GM13977 (cell line): ENCODE measurements around the gene HNRNPA1L2.
"Not testable (repeated sequence)": the region's sequence is repeated elsewhere in the genome, so short reads cannot be mapped to it uniquely, and the experiment has no call there.

ENCODE experiments used
- DNase-seq: peaks from one replicate; pipeline ENCODE4 v3.0.0; 2012; ENCODE audit warnings: low spot score
- CTCF ChIP-seq: IDR thresholded peaks from 2 replicates; pipeline ENCODE4 v1.5.1; 2012; ENCODE audit warnings: mild to moderate bottlenecking, control low read depth; ENCODE audit not compliant: insufficient read depth; ENCODE audit errors: extremely low read depth, missing control alignments
- in situ Hi-C: fragments of 300-500 bp; cut with MboI; formaldehyde crosslinking; loops from one replicate; pipeline ENCODE4 v1.12.0; 2022; ENCODE audit warnings: low sequenced_read_pairs, low pct_unique_long_range_greater_than_20kb, mixed read lengths, inconsistent platforms; ENCODE audit not compliant: unreplicated experiment

The HNRNPA1L2 gene

GRCh38 chr13:52608184-52608583 lies 34.0 kb upstream of the HNRNPA1L2 start:
- DNase-seq, in situ Hi-C loops: not testable (repeated sequence)

- DNase-seq, result peak; percentile 35
- TF ChIP-seq CTCF, result peak; percentile 57
- in situ Hi-C loops, result not testable (repeated sequence)
Measured at GRCh38 chr13:52609013-52609606, 33.1 kb upstream of the HNRNPA1L2 start.

- in situ Hi-C loops, result not testable (repeated sequence)
Measured at GRCh38 chr13:52610158-52610557, 32.1 kb upstream of the HNRNPA1L2 start.

GRCh38 chr13:52615134-52615801 lies 27.0 kb upstream of the HNRNPA1L2 start:
- in situ Hi-C loops, result no loop called here
- no peak for DNase-seq
- TF ChIP-seq CTCF, result no peak

More at GRCh38 chr13:52610158-52610557, 32.1 kb upstream of the HNRNPA1L2 start:
- not testable (repeated sequence) for DNase-seq

- DNase-seq, result no peak
- in situ Hi-C loops, result no loop called here
- no peak for TF ChIP-seq CTCF
Measured at GRCh38 chr13:52615812-52616211, 26.4 kb upstream of the HNRNPA1L2 start.

- no peak for TF ChIP-seq CTCF
- in situ Hi-C loops, result no loop called here
- peak; percentile 79 for DNase-seq
Measured at GRCh38 chr13:52617070-52618060, 24.9 kb upstream of the HNRNPA1L2 start.

GRCh38 chr13:52631083-52631690 lies 11.0 kb upstream of the HNRNPA1L2 start:
- not testable (repeated sequence) for DNase-seq

More at GRCh38 chr13:52631083-52631690, 11.0 kb upstream of the HNRNPA1L2 start:
- in situ Hi-C loops, result not testable (repeated sequence)
